ENCODE measurements around the gene LNX2. TPM values are rescaled to one million over a fixed set of nuclear protein-coding genes. Genes with fewer than 3 reads are reported as not detected.

The LNX2 gene
- total RNA-seq, 1 experiment from 2014 or later: 6.4 TPM

DNA sequence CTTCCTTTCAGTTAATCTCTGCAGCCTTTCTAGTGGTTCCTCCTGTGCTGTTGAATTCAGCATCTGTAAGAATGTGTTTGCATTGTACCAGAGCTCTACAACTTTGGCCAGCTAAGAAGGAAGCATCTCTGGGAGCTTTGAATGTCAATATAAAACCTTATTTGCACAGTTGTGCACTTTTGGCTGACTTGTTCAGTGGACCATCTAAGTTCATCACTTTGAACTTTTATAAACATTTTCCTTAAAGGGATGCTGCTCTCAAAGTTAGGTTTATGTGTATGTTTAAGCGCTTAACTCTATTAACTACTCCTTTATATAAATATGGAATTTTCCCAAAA is 16.9 kb upstream of the LNX2 start:
- ChIA-PET CTCF (no interaction called here), POLR2A (ENCODE audit: low non-redundant PET) (no interaction called here)
- Histone ChIP-seq H3K27me3 (replicated peaks; ENCODE audit: insufficient read depth, low read depth, low read length, poor library complexity) (no peaks in the 10 kb centered on the region), H3K9me3 (ENCODE audit: low read depth, low read length, poor library complexity, severe bottlenecking) (no peaks in the 10 kb centered on the region), H3K4me3 (ENCODE audit: low read depth, low read length, poor library complexity, severe bottlenecking) (no peak overlapping the region), H3K36me3 (ENCODE audit: insufficient read depth, low read length, poor library complexity, severe bottlenecking) (no peaks in the 10 kb centered on the region), H3K27ac (ENCODE audit: low read depth, low read length, poor library complexity, severe bottlenecking) (no peak overlapping the region), H3K4me1 (ENCODE audit: insufficient read depth, low read length, poor library complexity, severe bottlenecking) (peaks cover 14% of the 10 kb centered on the region)
- no peak for DNase-seq (ENCODE audit: low spot score)
- TF ChIP-seq, protein P1, sequence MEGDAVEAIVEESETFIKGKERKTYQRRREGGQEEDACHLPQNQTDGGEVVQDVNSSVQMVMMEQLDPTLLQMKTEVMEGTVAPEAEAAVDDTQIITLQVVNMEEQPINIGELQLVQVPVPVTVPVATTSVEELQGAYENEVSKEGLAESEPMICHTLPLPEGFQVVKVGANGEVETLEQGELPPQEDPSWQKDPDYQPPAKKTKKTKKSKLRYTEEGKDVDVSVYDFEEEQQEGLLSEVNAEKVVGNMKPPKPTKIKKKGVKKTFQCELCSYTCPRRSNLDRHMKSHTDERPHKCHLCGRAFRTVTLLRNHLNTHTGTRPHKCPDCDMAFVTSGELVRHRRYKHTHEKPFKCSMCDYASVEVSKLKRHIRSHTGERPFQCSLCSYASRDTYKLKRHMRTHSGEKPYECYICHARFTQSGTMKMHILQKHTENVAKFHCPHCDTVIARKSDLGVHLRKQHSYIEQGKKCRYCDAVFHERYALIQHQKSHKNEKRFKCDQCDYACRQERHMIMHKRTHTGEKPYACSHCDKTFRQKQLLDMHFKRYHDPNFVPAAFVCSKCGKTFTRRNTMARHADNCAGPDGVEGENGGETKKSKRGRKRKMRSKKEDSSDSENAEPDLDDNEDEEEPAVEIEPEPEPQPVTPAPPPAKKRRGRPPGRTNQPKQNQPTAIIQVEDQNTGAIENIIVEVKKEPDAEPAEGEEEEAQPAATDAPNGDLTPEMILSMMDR (conservative IDR thresholded peaks at IDR 0.05; ENCODE audit: low read depth, low read length): no peak
- TF ChIP-seq EZH2 (IDR thresholded peaks at IDR 0.05; ENCODE audit: borderline replicate concordance, low read depth, low read length, poor library complexity, severe bottlenecking): no peak
- BruUV-seq (replicated peaks): no TSS peak
- intact Hi-C loops (cut with micrococcal nuclease; ENCODE audit: unreplicated experiment): no loop called here

DNA sequence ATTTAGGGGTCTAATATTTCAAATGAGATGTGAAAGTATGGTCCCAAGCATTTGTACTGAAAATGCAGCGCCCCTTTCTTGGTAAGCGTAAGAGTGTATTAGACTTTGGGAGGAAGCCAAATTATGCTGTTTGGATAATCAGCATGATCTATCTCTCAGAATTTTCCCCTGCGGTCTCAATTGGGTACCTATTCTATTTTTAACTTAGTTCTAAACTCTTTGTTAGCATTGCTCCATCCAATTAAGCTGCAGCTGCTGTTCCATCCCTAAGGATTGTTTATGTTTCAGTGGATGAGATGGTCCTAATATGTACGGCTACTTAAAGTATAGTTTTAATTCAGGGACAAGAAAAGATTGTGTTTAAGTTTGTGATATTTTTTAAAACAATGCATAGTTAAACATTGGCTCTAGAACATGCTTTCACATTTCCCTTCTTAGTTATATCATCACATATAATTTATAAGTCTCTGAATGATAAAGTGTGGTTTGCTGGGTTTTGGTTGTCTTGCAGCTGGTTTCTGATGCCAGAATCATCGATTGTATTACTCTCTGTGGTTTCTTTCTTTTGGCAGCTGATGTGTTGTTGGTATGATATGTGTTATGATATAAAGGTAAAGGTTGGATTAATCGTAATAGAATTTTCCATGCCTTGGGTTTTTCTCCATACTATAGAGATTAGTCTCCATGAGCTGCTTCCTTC is 16.4 kb upstream of the LNX2 start:
- no peaks in the 10 kb centered on the region for H3K36me3 ChIP-seq (ENCODE audit: insufficient read depth, low read length, poor library complexity, severe bottlenecking)
- H3K27me3 ChIP-seq (replicated peaks; ENCODE audit: insufficient read depth, low read depth, low read length, poor library complexity): no peaks in the 10 kb centered on the region
- CTCF ChIA-PET: no interaction called here
- no TSS peak for BruUV-seq (replicated peaks)
- no peak overlapping the region for H3K4me3 ChIP-seq (ENCODE audit: low read depth, low read length, poor library complexity, severe bottlenecking)
- TF ChIP-seq, protein P1 (conservative IDR thresholded peaks at IDR 0.05; ENCODE audit: low read depth, low read length): no peak
- TF ChIP-seq EZH2 (IDR thresholded peaks at IDR 0.05; ENCODE audit: borderline replicate concordance, low read depth, low read length, poor library complexity, severe bottlenecking): no peak
- intact Hi-C loops (cut with micrococcal nuclease; ENCODE audit: unreplicated experiment): no loop called here
- POLR2A ChIA-PET (ENCODE audit: low non-redundant PET): no interaction called here
- no peak overlapping the region for H3K27ac ChIP-seq (ENCODE audit: low read depth, low read length, poor library complexity, severe bottlenecking)
- peaks cover 14% of the 10 kb centered on the region for H3K4me1 ChIP-seq (ENCODE audit: insufficient read depth, low read length, poor library complexity, severe bottlenecking)
- no peaks in the 10 kb centered on the region for H3K9me3 ChIP-seq (ENCODE audit: low read depth, low read length, poor library complexity, severe bottlenecking)
- peak; percentile 17 for DNase-seq (ENCODE audit: low spot score)

DNA sequence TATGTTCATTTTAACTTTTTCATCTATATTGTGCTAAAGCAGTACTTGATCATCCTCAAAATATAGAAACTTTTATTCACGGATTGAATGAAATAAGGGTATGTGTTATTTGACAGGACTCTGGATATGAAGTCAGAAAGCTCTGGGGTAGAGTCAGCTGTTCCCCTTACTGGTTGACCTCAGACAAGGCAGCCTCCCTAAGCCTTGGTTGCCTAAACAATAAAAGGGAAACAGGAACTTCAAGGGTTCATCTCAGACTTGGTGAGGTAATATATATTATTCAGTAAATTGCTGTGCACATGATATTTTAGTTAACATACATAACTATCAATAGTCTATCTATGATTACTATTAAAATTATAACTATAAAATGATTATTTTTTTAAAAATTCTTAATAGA is 14.9 kb upstream of the LNX2 start:
- Histone ChIP-seq H3K4me1 (ENCODE audit: insufficient read depth, low read length, poor library complexity, severe bottlenecking) (peaks cover 14% of the 10 kb centered on the region), H3K36me3 (ENCODE audit: insufficient read depth, low read length, poor library complexity, severe bottlenecking) (no peaks in the 10 kb centered on the region), H3K27ac (ENCODE audit: low read depth, low read length, poor library complexity, severe bottlenecking) (no peak overlapping the region), H3K4me3 (ENCODE audit: low read depth, low read length, poor library complexity, severe bottlenecking) (no peak overlapping the region), H3K27me3 (replicated peaks; ENCODE audit: insufficient read depth, low read depth, low read length, poor library complexity) (no peaks in the 10 kb centered on the region), H3K9me3 (ENCODE audit: low read depth, low read length, poor library complexity, severe bottlenecking) (no peaks in the 10 kb centered on the region)
- no peak for DNase-seq (ENCODE audit: low spot score)
- POLR2A ChIA-PET (ENCODE audit: low non-redundant PET): no interaction called here
- intact Hi-C loops (cut with micrococcal nuclease; ENCODE audit: unreplicated experiment): no loop called here
- BruUV-seq (replicated peaks): no TSS peak
- CTCF ChIA-PET: no interaction called here
- TF ChIP-seq, protein P1 (conservative IDR thresholded peaks at IDR 0.05; ENCODE audit: low read depth, low read length): no peak
- TF ChIP-seq EZH2 (IDR thresholded peaks at IDR 0.05; ENCODE audit: borderline replicate concordance, low read depth, low read length, poor library complexity, severe bottlenecking): no peak

Measured in A673 (cell line).